Transverse colon (tissue), 4 donors: ENCODE measurements around the gene SCRG1. TPM values are rescaled to one million over a fixed set of nuclear protein-coding genes. Genes with fewer than 3 reads are reported as not detected.

Experiments used
- DNase-seq: peaks from one replicate; pipeline ENCODE4 v3.0.0-alpha.2; 2019
- H3K27ac ChIP-seq, 4 donors: fragments of 200-600 bp; sonication (generic); 2 replicates each; pipeline ENCODE4 v1.5.1; 2016 to 2018; ENCODE audit warnings: inconsistent platforms in 4 of 4
- H3K27me3 ChIP-seq: fragments of 200-600 bp; sonication (generic); 2 replicates; pipeline ENCODE4 v1.5.1; 2017; ENCODE audit warnings: inconsistent platforms
- H3K36me3 ChIP-seq, 4 donors: fragments of 200-600 bp; sonication (generic); 2 replicates each; pipeline ENCODE4 v1.5.1; 2017 to 2019; ENCODE audit warnings: inconsistent platforms in 4 of 4
- H3K4me1 ChIP-seq, 4 donors: fragments of 200-600 bp; sonication (generic); 2 replicates each; pipeline ENCODE4 v1.5.1; 2017 to 2020; ENCODE audit warnings: inconsistent platforms in 4 of 4
- H3K4me3 ChIP-seq, 4 donors: fragments of 200-600 bp; sonication (generic); 1 replicate in 1 of 4; 2 replicates in 3 of 4; pipeline versions ENCODE4 v1.5.1 to v1.6.1; 2017 to 2019; ENCODE audit warnings: inconsistent platforms in 4 of 4
- H3K9me3 ChIP-seq, 2 donors: fragments of 200-600 bp; sonication (generic); 2 replicates each; pipeline ENCODE4 v1.5.1; 2017 to 2019; ENCODE audit warnings: inconsistent platforms in 2 of 2
- CTCF ChIP-seq, 5 experiments: fragments of 200-600 bp in 3 of 5; fragments of 450-650 bp in 2 of 5; sonication (generic) in 3 of 5; IDR thresholded peaks; 1 replicate in 2 of 5; 2 replicates in 3 of 5; pipeline ENCODE4 v1.5.1; 2016 to 2017; ENCODE audit warnings: antibody characterized with exemption in 5 of 5, inconsistent platforms in 3 of 5, mild to moderate bottlenecking in 2 of 5, moderate library complexity in 1 of 5
- EP300 ChIP-seq: sonication (generic); formaldehyde crosslinking; IDR thresholded peaks from one replicate; pipeline ENCODE4 v1.6.1; 2017; ENCODE audit warnings: antibody characterized with exemption, low read depth
- POLR2A ChIP-seq: fragments of 450-650 bp; IDR thresholded peaks from one replicate; pipeline ENCODE4 v1.6.1; 2016; ENCODE audit warnings: antibody characterized with exemption, mild to moderate bottlenecking, moderate library complexity
- POLR2AphosphoS5 ChIP-seq, 3 donors: sonication (generic); formaldehyde crosslinking; IDR thresholded peaks; one replicate each; pipeline ENCODE4 v1.6.1; 2016; ENCODE audit warnings: antibody characterized with exemption in 3 of 3
- whole genome bisulfite sequencing, 2 donors: methylation state at CpG; one replicate each; pipeline ENCODE4 v1.1.5; 2018; ENCODE audit warnings: low coverage in 1 of 2; 5-methylcytosine and 5-hydroxymethylcytosine counted together
- in situ Hi-C, 4 donors: fragments of 200-750 bp; cut with MboI; loops; one replicate each; pipeline versions ENCODE4 v1.15.0 to v1.15.1; 2017; ENCODE audit warnings: low sequenced_read_pairs in 3 of 4, low pct_ligation_motif_present in 1 of 4, low pct_unique_long_range_greater_than_20kb in 1 of 4
- intact Hi-C: fragments of 100-400 bp; cut with DNase I; formaldehyde crosslinking; loops from one replicate; pipeline ENCODE4 v1.15.1; 2023; ENCODE audit warnings: low total_unique reads
- total RNA-seq, 4 donors: library from RNA; depleted of rRNA; stranded (reverse); fragments of >200 nt; gene quantifications; one replicate each; pipeline ENCODE4 v1.1.0, GENCODE V29; 2016

The SCRG1 gene
- total RNA-seq, 4 donors from 2014 or later = 0.32 to 1.4 (median 1.0) TPM

DNA sequence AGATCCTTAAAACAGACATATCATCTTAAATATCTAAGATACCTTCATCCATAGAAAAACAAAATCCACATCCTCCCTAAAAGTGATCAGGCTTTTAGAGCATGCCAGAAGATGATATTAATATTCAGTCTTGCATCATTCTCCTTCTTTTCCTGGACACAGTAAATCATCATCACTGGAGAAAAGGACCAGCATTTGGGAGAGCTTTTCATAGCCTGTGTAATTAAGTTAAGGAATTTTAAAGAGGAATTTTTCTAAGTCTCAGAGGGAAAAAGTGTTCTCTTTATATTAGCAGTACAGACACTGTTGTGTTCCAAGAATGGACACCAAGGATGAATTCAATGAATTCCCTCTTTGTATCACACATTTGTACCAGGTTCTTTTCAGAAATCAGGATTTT, 696 bp downstream of the SCRG1 start:
- DNase-seq = no peak
- in situ Hi-C loops = no loop called here
- TF ChIP-seq EP300 = no peak
- TF ChIP-seq POLR2A = no peak
- TF ChIP-seq POLR2AphosphoS5 (IDR thresholded peaks at IDR 0.05) = no peak
- TF ChIP-seq CTCF (IDR thresholded peaks at IDR 0.05) = no peak
- intact Hi-C loops = no loop called here
- Histone ChIP-seq H3K4me3 (no peak overlapping the region), H3K36me3 (no peaks in the 10 kb centered on the region), H3K4me1 (peaks cover 0 to 5% (median 0%) of the 10 kb centered on the region in 4 donors), H3K27me3 (no peaks in the 10 kb centered on the region), H3K27ac (peak overlapping the region in 3 of 4 donors; percentile 8 to 42 (median 20)), H3K9me3 (no peaks in the 10 kb centered on the region)

- WGBS, 2 donors = 65 to 78% methylated on average over 1 of the region's 1 CpG
- H3K4me3 ChIP-seq = no peak overlapping the region
- H3K36me3 ChIP-seq = no peaks in the 10 kb centered on the region
- H3K27ac ChIP-seq = peak overlapping the region in 1 of 4 donors; percentile 8
- DNase-seq = no peak
- H3K4me1 ChIP-seq = peaks cover 0 to 5% (median 0%) of the 10 kb centered on the region in 4 donors
- H3K27me3 ChIP-seq = no peaks in the 10 kb centered on the region
- no peak for TF ChIP-seq EP300
- no peak for TF ChIP-seq POLR2A
- no peak for TF ChIP-seq POLR2AphosphoS5 (IDR thresholded peaks at IDR 0.05)
- TF ChIP-seq CTCF (IDR thresholded peaks at IDR 0.05) = no peak
- no peaks in the 10 kb centered on the region for H3K9me3 ChIP-seq
- intact Hi-C loops = no loop called here
- in situ Hi-C loops = no loop called here
Measured at GRCh38 chr4:173397604-173398003, 1.3 kb downstream of the SCRG1 start.

DNA sequence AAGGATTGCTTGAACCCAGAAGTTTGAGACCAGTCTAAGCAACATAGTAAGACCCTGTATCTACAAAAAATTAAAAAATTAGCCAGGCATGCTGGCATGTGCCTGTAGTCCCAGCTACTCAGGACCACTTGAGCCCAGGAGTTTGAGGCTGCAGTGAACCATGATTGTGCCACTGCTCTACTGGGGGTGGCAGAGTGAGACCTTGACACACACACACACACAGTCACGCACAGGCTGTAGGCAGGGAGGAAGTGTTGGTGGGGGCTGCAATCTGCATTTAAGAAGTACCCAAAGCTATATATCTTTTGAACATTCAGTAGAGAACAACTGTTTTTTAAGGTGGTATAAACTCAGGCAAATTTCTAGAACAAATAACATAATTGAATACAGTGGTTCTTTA, 7.2 kb downstream of the SCRG1 start:
- H3K36me3 ChIP-seq = no peaks in the 10 kb centered on the region
- TF ChIP-seq CTCF (IDR thresholded peaks at IDR 0.05) = no peak
- TF ChIP-seq POLR2A = no peak
- TF ChIP-seq EP300 = no peak
- TF ChIP-seq POLR2AphosphoS5 (IDR thresholded peaks at IDR 0.05) = no peak
- in situ Hi-C loops (no loop called here), intact Hi-C loops (no loop called here)
- DNase-seq = no peak
- 100% methylated on average over 1 of the region's 1 CpG; no CpG with 5 or more reads in 1 of the 2 donors for WGBS, 2 donors
- no peak overlapping the region for H3K4me3 ChIP-seq
- H3K4me1 ChIP-seq = no peaks in the 10 kb centered on the region
- no peak overlapping the region for H3K27ac ChIP-seq
- H3K27me3 ChIP-seq = no peaks in the 10 kb centered on the region
- no peaks in the 10 kb centered on the region for H3K9me3 ChIP-seq

GRCh38 chr4:173386751-173387150, 12.2 kb downstream of the SCRG1 start:
- no peak for DNase-seq
- H3K27me3 ChIP-seq = no peaks in the 10 kb centered on the region
- H3K27ac ChIP-seq = no peak overlapping the region
- intact Hi-C loops = no loop called here
- no peaks in the 10 kb centered on the region for H3K36me3 ChIP-seq
- no peaks in the 10 kb centered on the region for H3K4me1 ChIP-seq
- in situ Hi-C loops = no loop called here
- H3K9me3 ChIP-seq = no peaks in the 10 kb centered on the region
- H3K4me3 ChIP-seq = no peak overlapping the region
- TF ChIP-seq CTCF (IDR thresholded peaks at IDR 0.05) (no peak), POLR2A (no peak), POLR2AphosphoS5 (IDR thresholded peaks at IDR 0.05) (no peak), EP300 (no peak)
